ENCODE data around the gene HNRNPA3. TPM values are rescaled to one million over a fixed set of nuclear protein-coding genes. Genes with fewer than 3 reads are reported as not detected.

HNRNPA3 gene
- polyA plus RNA-seq, 3 donors = 26.5 to 71.7 (median 43.0) TPM

GRCh38 chr2:177272765-177273164 lies 60.2 kb downstream of the HNRNPA3 start:
- no peaks in the 10 kb centered on the region for H3K36me3 ChIP-seq (replicated peaks in 1 of 2; ENCODE audit: control insufficient read depth in 1 of 2, insufficient read depth in 2 of 2, low read length in 2 of 2)
- no peaks in the 10 kb centered on the region for H3K79me2 ChIP-seq (ENCODE audit: insufficient read depth, low read length)
- H3K4me2 ChIP-seq (replicated peaks; ENCODE audit: extremely low read depth, low read length, poor library complexity, severe bottlenecking) = no peak overlapping the region
- intact Hi-C loops (cut with micrococcal nuclease) = no loop called here
- no peaks in the 10 kb centered on the region for H3K36me3 Mint-ChIP-seq
- no peak overlapping the region for H3K27ac Mint-ChIP-seq
- WGBS (ENCODE audit: insufficient coverage) = no CpG with 5 or more reads among the region's 2 CpGs
- H3K4me1 Mint-ChIP-seq = peaks cover 14% of the 10 kb centered on the region
- H3K9me3 ChIP-seq (replicated peaks in 1 of 2; ENCODE audit: control insufficient read depth in 1 of 2, insufficient read depth in 1 of 2, low read length in 2 of 2) = no peaks in the 10 kb centered on the region
- no peak overlapping the region for H3K4me3 Mint-ChIP-seq
- no peak for DNase-seq
- H3K4me3 ChIP-seq (replicated peaks in 1 of 3; ENCODE audit: low read depth in 2 of 3, low read length in 3 of 3) = no peak overlapping the region
- H3K9ac ChIP-seq (ENCODE audit: insufficient read depth, low read length, poor library complexity, severe bottlenecking) = no peak overlapping the region
- TF ChIP-seq, protein P1, sequence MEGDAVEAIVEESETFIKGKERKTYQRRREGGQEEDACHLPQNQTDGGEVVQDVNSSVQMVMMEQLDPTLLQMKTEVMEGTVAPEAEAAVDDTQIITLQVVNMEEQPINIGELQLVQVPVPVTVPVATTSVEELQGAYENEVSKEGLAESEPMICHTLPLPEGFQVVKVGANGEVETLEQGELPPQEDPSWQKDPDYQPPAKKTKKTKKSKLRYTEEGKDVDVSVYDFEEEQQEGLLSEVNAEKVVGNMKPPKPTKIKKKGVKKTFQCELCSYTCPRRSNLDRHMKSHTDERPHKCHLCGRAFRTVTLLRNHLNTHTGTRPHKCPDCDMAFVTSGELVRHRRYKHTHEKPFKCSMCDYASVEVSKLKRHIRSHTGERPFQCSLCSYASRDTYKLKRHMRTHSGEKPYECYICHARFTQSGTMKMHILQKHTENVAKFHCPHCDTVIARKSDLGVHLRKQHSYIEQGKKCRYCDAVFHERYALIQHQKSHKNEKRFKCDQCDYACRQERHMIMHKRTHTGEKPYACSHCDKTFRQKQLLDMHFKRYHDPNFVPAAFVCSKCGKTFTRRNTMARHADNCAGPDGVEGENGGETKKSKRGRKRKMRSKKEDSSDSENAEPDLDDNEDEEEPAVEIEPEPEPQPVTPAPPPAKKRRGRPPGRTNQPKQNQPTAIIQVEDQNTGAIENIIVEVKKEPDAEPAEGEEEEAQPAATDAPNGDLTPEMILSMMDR (IDR thresholded peaks at IDR 0.05) = no peak
- no peaks in the 10 kb centered on the region for H3K27me3 Mint-ChIP-seq (ENCODE audit: low read depth in 3 of 3)
- H3K4me1 ChIP-seq (ENCODE audit: control insufficient read depth in 1 of 2, insufficient read depth in 2 of 2, low read length in 2 of 2) = peaks cover 1 to 18% of the 10 kb centered on the region in 2 donors
- no peaks in the 10 kb centered on the region for H4K20me1 ChIP-seq (ENCODE audit: insufficient read depth, low read length)
- no peak overlapping the region for H3K27ac ChIP-seq (ENCODE audit: low read depth in 1 of 2, low read length in 2 of 2)
- no peaks in the 10 kb centered on the region for H3K27me3 ChIP-seq (ENCODE audit: control insufficient read depth in 2 of 2, insufficient read depth in 2 of 2, low read length in 2 of 2)
- H2AFZ ChIP-seq (ENCODE audit: insufficient read depth, low read depth, low read length, poor library complexity, severe bottlenecking) = no peak overlapping the region
- no peaks in the 10 kb centered on the region for H3K9me3 Mint-ChIP-seq

DNA sequence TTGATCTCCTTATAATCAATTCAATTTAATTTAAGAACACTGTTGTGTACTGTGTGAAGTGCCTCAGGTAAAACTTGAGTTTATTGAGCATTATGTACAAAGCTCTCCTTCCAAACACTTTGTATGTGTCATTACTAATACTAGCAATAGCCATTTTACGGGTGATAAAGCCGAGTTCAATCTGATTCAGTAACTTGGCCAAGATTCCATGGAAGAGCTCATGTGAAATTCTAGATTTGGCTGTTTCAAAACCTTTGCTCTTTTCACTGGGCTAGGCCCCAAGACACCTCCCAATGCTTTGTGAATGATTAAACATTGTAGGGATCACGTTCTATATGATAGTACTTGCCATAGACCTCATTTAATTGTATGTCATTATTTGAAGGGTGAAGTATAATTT lies 60.8 kb downstream of the HNRNPA3 start:
- H3K4me3 ChIP-seq (replicated peaks in 1 of 3; ENCODE audit: low read depth in 2 of 3, low read length in 3 of 3) = no peak overlapping the region
- H3K4me1 Mint-ChIP-seq = peaks cover 8% of the 10 kb centered on the region

More for the DNA sequence above, 60.8 kb downstream of the HNRNPA3 start:
- WGBS (ENCODE audit: insufficient coverage) = no CpG with 5 or more reads among the region's 3 CpGs
- H3K36me3 ChIP-seq (replicated peaks in 1 of 2; ENCODE audit: control insufficient read depth in 1 of 2, insufficient read depth in 2 of 2, low read length in 2 of 2) = no peaks in the 10 kb centered on the region
- no peak for DNase-seq
- Mint-ChIP-seq H3K36me3 (no peaks in the 10 kb centered on the region), H3K9me3 (no peaks in the 10 kb centered on the region), H3K27me3 (ENCODE audit: low read depth in 3 of 3) (no peaks in the 10 kb centered on the region), H3K27ac (no peak overlapping the region), H3K4me3 (no peak overlapping the region)
- H3K27ac ChIP-seq (ENCODE audit: low read depth in 1 of 2, low read length in 2 of 2) = no peak overlapping the region
- H3K27me3 ChIP-seq (ENCODE audit: control insufficient read depth in 2 of 2, insufficient read depth in 2 of 2, low read length in 2 of 2) = no peaks in the 10 kb centered on the region
- no peaks in the 10 kb centered on the region for H3K9me3 ChIP-seq (replicated peaks in 1 of 2; ENCODE audit: control insufficient read depth in 1 of 2, insufficient read depth in 1 of 2, low read length in 2 of 2)
- H3K79me2 ChIP-seq (ENCODE audit: insufficient read depth, low read length) = no peaks in the 10 kb centered on the region
- H4K20me1 ChIP-seq (ENCODE audit: insufficient read depth, low read length) = no peaks in the 10 kb centered on the region
- TF ChIP-seq, protein P1 (IDR thresholded peaks at IDR 0.05) = no peak
- H2AFZ ChIP-seq (ENCODE audit: insufficient read depth, low read depth, low read length, poor library complexity, severe bottlenecking) = no peak overlapping the region
- no peak overlapping the region for H3K9ac ChIP-seq (ENCODE audit: insufficient read depth, low read length, poor library complexity, severe bottlenecking)
- H3K4me2 ChIP-seq (replicated peaks; ENCODE audit: extremely low read depth, low read length, poor library complexity, severe bottlenecking) = no peak overlapping the region
- intact Hi-C loops (cut with micrococcal nuclease) = no loop called here
- H3K4me1 ChIP-seq (ENCODE audit: control insufficient read depth in 1 of 2, insufficient read depth in 2 of 2, low read length in 2 of 2) = peaks cover 0 to 12% of the 10 kb centered on the region in 2 donors

Small RNAs within 50 kb of the gene (small RNA-seq; reads per million reads assigned to genes)
- gene MIR3128 (ENCODE audit: insufficient read length, low read depth) = not detected
- not detected for gene RF00019 (ENCODE audit: insufficient read length, low read depth)

Other genes with a start within 250 kb of the HNRNPA3 start
- gene NFE2L2, start 51.9 kb downstream of the HNRNPA3 start, polyA plus RNA-seq = 10 to 100 TPM; 38.7 to 51.6 (median 46.6) TPM
- 10 to 100 TPM in 2 of 3 donors, 1 to 10 TPM in 1; 7.1 to 26.9 (median 16.7) TPM for gene AGPS, start 180.0 kb downstream of the HNRNPA3 start, polyA plus RNA-seq